ENCODE results near the gene METAP1.
"Not testable (repeated sequence)": the region's sequence is repeated elsewhere in the genome, so short reads cannot be mapped to it uniquely, and the experiment has no call there.

Gene METAP1

DNA sequence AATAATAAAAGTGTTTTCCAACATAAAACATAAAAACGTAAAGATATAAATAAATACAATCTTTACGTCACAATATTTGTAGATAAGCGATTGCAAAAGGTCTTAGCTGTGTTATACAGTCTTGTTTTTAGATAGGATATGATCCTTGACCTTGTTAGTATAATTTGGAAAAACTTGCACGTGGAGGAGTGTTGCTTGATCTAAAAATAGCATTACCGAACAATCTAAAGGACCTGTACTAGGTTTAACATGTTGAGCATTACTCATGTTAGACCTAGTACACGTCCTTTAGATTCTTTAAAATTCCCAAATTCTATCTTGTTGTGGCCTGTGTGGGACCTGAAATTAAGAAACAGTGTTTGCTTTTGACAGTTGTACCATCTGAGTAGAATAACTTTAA is 1.6 kb downstream of the METAP1 start:
- no peak for DNase-seq (ENCODE audit: low spot score)

DNA sequence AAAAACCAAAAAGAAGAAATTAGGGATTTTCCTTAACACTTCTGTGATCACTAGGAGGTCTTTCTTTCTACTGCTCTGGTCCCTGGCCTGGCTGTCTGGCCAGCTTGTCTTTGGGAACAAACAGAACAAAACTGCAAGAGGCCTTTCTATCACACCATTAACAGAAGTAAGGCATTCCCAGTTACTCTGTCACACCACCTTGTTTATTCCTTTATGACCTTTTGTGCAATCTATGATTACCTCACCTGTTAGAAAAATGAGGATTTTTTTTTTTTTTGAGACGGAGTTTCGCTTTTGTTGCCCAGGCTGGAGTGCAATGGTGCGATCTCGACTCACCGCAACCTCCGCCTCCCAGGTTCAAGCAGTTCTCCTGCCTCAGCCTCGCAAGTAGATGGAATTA is 3.0 kb downstream of the METAP1 start:
- DNase-seq (ENCODE audit: low spot score) = no peak

DNA sequence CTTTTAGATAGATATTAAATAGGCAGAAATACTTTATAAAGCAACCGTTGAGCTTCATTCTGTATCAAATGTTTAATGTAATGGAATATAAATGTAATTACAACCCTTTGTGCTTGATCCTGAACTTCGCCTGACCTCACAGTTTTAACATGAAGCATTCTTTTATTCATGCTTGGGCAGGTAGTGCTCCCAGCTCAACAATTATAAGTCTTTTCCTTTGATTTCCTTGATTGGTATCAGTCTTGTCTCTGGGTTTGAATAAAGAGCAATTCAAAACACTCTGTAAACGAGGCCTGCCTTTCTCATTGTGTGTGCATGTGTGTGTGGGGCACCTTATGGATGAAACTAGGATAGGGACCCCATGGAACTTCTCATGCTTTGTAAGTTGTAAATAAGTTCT is 6.8 kb downstream of the METAP1 start:
- DNase-seq (ENCODE audit: low spot score) = no peak

DNA sequence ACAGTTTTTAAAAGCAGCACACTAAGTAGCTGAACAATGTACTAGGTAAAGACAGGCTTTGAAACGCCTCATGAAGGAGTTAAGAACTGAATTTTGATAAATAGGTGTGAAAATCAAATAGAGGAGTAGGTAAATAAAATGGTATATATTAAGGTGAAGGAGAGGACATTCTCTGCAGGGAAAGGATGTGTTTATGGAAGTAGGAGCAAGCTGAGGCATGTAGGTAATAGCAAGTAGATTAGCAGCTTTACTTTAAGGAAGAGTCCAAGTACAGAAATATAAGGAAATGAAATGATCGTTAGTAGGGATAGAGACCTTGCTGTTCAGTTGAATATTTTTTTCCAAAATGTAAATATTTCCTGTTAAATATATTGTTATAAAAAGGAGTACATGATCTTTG is 12.5 kb downstream of the METAP1 start:
- no peak for DNase-seq (ENCODE audit: low spot score)

DNA sequence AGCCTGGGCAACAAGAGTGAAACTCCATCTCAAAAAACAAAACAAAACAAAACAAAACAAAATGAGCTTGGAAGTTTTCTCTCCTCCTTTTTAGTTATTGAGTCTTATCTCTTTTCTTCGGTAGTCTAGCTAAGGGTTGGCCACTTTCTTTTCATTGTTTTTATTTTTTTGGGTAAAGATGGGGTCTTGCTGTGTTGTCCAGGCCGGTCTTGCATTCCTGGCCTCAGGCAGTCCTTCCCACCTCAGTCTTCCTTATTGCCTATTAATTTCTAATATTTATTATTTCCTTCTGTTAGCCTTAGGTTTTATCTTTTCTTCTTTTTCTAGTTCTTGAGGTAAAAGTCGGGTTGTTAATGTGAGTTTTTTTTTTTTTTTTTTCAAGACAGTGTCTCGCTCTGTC is 16.4 kb downstream of the METAP1 start:
- no peak for DNase-seq (ENCODE audit: low spot score)

DNA sequence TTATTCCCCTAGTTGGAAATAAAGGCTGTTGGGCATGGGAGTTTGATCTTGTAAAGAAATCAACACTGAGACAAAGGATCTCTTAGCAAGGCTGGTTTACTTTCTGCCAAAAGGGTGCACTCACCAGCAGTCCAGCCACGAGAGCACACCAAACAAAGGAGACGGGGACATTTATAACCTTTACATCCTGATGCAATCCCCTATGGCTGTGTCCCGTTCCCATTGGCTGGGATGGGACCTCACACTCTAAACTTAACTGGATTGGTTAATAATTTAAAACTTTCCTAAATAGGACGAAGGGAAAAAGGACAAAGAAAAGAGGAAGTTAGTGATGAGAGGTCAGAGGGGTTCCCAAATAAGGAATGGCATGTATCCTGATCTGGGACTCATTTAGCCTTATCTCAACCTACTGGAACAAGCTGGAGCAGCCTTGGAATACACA is 17.9 kb downstream of the METAP1 start:
- no peak for DNase-seq (ENCODE audit: low spot score)

DNA sequence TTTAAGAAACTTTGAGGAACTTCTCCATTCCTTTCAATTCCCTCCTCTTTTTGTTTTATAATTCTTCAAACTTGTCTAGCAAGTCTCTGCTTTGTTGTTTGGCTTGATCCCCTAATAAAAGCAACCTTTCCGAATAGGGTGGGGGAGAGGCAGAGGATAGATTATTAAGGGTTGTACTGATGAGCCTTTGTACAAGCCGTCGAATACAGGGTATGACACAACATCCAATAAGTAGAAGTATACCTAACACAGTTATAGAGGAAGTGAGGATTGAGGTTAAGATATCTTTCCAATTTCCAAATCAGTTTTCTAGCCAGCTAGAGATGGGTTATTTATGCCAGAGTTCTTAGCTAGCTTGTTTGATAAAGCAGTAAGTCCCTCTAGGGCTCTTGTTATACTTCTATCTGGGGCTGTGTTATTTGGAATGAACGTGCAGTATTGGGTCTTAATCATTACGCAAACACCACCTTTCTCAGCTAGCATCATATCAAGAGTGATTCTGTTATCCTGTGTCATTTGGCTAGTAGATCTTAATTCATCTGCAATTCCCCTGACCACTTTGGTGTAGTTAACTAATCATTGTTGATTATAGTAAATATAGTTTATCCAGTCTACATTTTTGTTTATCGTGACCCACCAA is 18.5 kb downstream of the METAP1 start:
- DNase-seq (ENCODE audit: low spot score) = no peak

DNA sequence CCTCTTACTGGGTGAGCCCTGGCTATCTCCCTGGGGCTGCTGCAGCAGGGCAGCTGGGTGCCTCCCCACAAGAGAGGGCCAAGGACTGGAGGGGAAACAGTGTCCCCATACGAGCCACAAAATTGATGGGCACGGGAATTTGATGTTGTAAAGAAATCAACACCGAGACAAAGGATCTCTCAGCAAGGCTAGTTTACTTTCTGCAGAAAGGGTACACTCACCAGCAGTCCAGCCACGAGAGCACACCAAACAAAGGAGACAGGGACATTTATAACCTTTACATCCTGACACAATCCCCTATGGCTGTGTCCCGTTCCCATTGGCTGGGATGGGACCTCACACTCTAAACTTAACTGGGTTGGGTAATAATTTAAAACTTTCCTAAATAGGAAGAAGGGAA is 25.9 kb downstream of the METAP1 start:
- no peak for DNase-seq (ENCODE audit: low spot score)

DNA sequence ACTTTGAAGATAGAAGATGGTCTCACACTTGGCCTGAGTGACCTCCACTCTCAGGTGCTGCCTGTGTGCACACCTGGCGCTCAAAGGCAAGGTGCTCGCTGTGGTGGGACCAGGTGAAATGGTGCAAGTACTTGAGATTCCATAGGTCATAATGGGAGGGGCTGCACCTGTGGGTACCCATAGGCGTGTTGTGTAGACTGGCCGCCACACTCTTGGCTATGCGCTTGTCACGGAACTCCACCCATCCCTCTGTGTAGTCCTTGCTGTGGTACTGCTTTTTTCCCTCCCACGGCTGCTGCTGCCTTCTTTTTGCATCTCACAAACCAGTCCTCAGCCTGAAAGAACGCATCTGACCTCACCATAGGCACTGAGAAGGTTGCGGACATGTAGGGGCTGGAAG is 27.0 kb downstream of the METAP1 start:
- DNase-seq (ENCODE audit: low spot score) = no peak

DNA sequence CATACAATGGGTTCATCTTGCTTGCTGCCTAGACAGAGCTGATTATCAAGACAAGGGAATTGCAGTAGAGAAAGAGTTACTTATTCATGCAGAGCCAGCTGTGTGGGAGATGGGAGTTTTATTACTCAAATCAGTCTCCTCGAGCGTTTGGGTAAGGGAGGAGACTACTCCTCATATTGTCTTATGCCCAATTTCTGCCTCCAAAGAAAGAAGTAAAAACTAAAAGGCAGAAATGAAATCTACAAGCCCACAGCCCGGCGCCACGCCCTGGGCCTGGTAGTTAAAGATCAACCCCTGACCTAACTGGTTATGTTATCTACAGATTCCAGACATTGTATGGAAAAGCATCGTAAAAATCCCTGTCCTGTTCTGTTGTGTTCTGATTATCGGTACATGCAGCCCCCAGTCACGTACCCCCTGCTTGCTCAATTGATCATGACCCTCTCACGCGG is 28.3 kb downstream of the METAP1 start:
- not testable (repeated sequence) for DNase-seq (ENCODE audit: low spot score)

DNA sequence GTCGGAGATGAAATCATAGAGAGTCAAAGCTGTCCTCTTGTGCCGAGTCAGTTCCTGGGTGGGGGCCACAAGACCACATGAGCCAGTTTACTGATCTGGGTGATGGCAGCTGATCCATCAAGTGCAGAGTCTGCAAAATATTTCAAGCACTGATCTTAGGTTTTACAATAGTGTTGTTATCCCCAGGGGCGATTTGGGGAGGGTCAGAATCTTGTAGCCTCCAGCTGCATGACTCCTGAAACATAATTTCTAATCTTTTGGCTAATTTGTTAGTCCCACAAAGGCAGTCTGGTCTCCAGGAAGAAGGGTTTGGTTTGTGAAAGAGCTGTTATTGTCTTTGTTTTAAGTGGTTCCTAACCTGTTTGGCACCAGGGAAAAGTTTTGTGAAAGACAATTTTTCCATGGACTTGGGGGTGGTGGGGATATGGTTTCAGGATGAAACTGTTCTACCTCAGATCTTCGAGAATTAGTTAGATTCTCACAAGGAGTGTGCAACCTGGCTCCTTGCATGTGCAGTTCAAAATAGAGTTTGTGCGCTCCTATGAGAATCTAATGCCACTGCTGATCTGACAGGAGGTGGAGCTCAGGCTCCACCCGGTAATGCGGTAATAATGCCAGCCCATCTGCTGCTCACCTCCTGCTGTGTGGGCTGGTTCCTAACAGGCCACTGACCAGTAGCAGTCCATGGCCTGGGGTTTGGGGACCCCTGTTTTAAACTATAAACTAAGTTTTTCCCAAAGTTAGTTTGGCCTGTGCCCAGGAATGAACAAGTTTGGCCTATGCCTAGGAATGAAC is 29.2 kb downstream of the METAP1 start:
- no peak for DNase-seq (ENCODE audit: low spot score)

DNA sequence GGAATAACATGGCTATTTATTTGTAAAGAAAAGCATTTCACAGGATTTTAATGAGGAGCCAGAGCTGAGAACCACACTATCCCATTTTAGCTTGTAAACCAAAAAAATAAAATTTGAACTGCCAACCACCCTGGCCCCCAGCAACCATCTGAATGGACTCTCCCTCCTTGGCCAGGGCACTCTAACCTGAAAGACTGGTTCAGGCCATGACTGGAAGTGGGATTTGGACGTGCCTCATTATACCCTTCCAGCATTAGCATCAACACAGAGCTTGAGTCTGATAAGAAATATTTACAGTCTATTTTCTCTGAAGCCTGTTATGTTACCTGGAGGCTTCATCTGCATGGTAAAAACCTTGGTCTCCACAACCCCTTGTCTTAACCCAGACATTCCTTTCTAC is 30.0 kb downstream of the METAP1 start:
- no peak for DNase-seq (ENCODE audit: low spot score)

DNA sequence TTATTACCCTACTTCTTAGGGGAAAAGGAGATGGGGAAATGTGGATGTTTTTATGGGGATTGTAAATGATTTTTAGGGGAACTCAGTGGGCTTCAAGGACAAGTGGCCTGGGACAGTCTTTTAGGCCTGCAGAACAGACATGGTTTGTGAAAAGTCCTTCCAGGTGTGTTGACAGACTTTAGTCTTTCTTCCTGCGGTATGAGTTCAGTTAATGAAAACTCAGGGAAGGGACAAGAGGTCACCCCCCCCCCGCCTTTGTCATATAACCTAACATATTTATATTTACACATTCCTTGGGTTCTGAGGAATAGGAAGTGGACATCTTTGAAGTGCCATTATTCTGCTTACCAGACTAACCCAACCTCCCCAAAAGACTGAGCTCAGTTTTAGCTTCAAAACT is 31.8 kb downstream of the METAP1 start:
- DNase-seq (ENCODE audit: low spot score) = no peak

DNA sequence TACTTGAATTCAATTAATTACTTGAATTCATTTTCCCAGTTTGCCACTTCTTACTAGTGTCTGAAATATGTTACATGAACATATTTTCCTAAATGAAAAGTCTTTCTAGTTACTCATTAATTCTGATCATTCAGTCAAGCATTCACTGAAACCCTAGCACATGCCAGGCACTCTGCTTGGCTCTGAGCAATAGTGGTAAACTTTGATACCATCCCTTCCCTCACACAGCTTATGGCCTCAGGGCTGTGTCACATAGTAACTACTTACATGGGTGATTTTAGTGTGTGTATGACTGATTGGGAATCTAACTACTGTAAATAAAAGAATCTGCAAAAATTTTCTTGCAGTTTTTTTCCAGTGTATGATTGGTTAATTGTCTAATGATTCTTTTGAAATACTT is 32.7 kb downstream of the METAP1 start:
- DNase-seq (ENCODE audit: low spot score) = no peak

DNA sequence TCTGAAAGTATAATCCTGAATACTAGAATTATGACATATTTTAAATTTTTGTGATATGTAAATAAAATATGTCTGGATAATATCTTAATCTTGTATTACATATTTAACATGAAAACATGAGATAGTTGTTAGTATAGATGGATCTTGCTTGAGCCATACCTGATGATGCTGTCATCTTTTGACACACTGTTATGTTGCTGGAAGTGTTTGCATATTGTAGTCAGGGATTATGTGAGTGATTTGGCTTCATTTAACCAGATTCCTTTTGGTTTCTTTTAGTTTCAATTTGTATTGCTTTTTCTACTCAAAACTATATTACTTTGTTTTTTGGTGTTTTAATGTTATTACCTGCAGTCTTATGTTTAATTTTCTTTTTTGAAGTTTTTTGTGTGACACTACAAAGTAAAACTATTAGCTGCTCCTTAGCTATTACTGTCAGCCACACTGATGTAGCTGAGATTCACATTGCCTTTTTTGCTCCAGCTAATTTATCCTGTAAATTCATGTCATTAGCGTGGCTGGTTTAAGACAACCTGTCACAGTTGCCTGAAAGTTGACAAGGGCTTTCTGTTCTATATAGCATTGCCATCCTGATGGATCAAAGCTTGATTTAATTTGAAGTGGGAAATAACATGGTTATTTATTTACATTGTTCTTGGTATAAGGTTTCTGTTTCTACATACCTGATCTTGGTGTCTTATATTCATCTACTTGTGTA is 33.7 kb downstream of the METAP1 start:
- DNase-seq (ENCODE audit: low spot score) = no peak

DNA sequence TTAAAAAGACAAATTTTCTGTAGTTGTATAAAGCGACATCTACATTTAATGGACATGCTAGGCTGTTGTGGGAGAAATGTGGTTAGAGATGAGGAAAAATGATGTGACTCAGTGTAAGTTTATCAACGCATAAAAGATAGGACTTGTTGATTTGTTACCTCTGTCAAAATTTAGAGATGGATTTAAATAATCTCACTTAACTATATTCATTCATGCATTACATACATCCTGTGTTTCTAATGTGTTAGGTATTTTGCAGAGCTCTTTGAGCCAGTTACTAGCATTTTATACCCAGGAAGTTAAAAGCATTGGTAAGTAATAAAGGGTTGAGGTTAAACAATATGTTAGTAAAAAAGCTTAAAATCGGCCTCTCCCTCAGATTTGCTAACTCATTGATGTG is 34.3 kb downstream of the METAP1 start:
- DNase-seq (ENCODE audit: low spot score) = no peak

DNA sequence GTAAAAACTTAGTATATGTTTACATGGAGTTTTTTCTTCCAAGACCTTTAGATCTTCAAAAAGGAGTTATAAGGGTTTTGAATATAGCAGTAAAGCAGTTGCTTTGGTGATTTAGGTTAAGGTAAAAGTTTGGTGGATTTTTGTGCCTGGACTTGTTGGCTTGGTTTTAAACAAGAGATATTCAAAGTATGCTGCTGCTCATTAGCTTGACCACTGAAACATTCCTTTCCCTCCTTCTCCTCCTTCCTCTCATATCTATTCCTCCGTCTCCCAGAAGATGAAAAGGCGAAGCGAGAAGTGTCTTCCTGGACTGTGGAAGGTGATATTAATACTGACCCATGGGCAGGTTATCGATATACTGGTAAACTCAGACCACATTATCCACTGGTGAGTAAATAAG is 38.4 kb downstream of the METAP1 start:
- no peak for DNase-seq (ENCODE audit: low spot score)

DNA sequence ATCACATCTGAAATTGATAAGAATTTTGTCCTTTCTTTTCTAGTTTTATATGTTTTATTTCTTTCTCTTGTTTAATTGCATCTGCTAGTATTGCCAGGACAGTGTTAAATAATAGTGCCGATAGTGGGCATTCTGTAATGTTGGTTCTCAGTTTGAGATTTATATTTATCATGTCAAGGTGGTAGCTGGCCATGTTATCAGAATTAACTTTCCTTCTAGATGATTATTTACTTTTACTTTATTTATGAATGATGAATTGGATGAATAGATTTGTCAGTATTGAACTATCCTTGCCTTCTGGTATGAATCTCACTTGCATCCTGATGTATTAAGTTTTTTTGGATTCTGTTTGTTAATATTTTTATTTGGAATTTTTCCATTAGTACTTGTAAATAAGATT is 42.7 kb downstream of the METAP1 start:
- no peak for DNase-seq (ENCODE audit: low spot score)

DNA sequence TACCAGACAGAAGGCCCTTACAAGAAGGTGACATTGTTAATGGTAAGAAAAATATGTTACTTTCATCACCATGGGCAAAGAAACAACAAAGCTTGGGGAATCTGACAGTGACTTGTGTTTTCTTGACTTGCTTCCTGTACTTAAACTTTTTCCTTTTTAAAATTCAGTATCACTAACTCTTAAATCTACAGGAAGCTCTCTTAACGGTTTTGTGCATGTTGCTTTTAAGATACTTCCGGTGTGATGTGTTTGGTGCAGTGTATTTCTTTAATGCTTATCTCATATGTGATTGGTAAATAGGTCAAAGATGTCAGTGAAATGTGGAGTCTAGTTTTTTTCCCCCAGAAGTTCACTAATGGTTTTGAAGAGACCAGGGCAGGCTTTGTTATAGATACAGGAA is 47.8 kb downstream of the METAP1 start:
- DNase-seq (ENCODE audit: low spot score) = no peak

DNA sequence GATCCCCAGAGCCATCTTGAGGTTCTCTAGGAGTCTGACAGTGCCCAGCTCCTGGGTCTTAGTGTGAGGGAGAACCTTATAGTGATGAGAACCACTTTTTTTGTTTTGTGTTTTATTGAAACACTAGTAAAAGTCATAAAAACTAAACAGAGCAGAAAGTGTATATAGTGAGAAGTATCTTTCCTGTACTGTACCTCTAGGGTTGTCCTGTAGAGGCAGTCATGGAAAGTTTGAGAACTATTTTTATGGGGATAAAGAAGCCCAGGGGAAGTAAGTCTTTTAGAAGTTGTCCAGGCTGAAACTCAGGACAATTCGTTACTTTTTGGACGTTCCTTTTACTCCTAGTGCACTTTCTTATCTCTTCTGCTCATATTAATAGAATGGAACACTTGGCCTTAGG is 52.2 kb downstream of the METAP1 start:
- DNase-seq (ENCODE audit: low spot score) = no peak

DNA sequence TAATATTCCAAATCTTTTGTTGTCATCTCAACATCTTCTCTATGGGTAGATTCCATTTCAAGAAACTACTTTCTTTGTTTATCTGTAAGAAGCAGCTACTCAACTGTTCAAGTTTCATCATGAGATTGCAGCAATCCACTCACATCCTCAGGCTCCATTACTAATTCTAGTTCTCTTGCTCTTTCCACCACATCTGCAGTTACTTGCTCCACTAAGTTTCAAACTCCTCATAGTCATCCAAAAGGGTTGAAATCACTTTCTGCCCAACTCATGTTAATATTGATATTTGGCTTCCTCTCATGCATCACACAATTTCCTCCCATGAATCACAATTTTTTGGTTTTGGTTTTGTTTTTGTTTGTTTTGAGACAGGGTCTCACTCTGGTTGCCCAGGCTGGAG is 57.4 kb downstream of the METAP1 start:
- no peak for DNase-seq (ENCODE audit: low spot score)

DNA sequence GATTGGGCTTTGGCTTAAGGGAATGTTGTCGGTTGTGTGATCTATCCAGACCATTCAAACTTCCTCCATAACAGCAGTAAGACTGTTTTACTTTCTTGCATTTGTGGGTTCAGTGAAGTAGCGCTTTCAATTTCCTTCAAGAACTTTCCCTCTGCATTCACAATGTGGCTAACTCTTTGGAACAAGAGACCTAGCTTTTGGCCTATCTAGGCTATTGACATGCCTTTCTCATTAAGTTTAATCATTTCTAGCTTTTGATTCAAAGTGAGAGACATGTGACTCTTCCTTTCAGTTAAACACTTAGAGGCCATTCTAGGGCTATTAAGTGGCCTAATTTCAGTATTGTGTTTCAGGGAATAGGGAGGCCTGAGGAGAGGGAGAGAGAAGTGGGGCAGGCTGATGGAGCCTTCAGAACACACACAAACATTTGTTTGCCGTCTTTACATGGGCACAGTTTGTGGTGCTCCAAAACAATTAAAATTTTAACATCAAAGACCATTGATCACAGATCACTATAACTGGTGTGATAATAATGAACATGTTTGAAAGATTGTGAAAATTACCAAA is 59.0 kb downstream of the METAP1 start:
- DNase-seq (ENCODE audit: low spot score) = no peak

DNA sequence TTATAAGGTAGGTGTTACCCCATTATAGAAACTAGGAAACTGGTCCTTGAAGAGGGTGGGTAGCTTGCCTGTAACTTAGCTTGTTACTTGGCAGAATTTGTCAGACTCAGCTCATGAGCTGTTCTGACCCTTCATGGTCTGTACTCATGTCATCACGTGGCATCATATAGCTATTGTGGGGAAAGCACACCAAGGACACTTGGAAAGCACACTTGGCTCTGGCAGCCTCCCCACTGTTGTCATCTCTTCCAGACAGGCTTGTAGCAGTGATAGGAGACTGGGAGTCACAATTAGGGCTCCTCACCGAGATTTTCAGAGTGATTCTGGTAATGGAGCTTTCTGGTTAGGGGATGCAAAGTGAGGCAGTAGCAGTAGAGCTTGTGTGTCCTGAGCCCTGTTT is 62.7 kb downstream of the METAP1 start:
- DNase-seq (ENCODE audit: low spot score) = no peak

Data from putamen (tissue), 1 donor.